K562 treated with DMSO at 1 percent for 24 hours (cell line): Measurements from ENCODE around the gene EEF1AKMT4. TPM values are rescaled to one million over a fixed set of nuclear protein-coding genes. Genes with fewer than 3 reads are reported as not detected.

Experiments
- total RNA-seq: library from RNA; unstranded; fragments of 300-600 nt; gene quantifications from 2 replicates; pipeline ENCODE4 v1.2.3, GENCODE V29; 2022; ENCODE audit warnings: low read depth; ENCODE audit not compliant: insufficient read depth

Gene EEF1AKMT4
- total RNA-seq: 10.4 and 14.7 TPM in 2 replicates

DNA sequence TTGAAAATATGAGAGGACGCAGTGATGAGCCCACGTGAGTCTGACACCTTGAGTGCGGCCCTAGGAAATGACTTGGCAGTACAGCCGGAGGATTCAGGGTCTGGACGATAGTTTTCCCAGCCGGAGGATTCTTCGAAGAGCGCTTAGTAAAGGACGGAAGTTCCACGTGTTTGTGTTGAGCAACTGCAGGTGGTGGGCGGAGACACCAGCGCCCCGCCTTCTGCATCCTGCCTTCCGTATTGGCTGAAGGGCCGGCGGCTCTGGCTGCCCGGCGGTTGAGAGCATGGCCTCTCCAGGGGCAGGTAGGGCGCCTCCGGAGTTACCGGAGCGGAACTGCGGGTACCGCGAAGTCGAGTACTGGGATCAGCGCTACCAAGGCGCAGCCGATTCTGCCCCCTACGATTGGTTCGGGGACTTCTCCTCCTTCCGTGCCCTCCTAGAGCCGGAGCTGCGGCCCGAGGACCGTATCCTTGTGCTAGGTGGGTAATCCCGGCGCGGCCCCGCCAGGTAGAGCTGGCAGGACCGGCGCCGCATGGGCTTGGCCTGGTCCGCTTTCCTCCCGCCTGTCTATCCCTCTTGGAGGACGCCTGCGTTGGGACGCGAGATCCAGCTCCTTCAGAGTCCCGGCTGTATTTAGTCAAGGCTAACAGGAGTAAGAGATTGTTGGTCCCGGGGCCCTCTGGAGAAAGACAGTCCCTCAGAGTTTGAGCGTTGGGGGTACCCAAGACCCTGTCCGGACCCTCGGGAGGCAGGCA, at the start of gene EEF1AKMT4:
EEF1AKMT4 (plus strand) TSS at position 261 of the 755 bp plus-strand sequence; CDS start at position 284, 23 bp downstream.

DNA sequence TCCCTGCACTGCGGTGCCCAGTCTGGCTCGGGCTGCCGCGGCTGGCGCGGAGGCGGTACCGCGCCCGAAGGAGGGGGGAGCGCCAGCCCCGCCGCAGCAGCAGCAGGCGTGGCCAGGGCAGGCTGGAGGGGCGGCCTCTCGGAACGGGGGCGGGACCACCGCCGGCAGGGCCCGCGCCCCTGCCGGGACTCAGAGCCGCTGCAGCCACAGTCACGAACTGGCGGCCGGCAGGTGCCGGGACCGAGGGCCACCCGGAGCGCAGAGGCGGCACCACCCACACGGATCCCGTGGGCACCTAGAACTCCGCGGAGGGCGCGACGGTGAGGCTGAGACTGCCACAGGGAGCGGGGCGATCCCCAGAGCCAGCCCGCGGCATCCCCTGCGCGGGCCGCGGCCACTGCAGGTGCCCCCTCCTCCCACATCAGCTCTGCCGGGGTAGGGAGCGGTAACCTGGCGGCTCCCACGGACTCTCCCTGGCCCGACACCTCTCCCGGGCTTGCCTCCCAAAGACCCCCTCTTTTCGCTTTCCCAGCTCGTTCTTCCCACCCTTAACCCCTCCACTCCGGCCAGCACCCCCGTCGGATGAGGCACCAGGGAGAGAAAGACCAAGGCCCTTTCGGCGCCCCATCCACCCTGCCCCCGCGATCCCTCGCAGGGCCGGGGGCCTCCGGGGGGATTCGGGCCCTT, 19.9 kb upstream of the EEF1AKMT4 start, which contains the start of gene VWA5B2:
VWA5B2 (plus strand) TSS at position 192 of the 687 bp plus-strand sequence. CDS start 944 bp downstream, outside the sequence.

DNA sequence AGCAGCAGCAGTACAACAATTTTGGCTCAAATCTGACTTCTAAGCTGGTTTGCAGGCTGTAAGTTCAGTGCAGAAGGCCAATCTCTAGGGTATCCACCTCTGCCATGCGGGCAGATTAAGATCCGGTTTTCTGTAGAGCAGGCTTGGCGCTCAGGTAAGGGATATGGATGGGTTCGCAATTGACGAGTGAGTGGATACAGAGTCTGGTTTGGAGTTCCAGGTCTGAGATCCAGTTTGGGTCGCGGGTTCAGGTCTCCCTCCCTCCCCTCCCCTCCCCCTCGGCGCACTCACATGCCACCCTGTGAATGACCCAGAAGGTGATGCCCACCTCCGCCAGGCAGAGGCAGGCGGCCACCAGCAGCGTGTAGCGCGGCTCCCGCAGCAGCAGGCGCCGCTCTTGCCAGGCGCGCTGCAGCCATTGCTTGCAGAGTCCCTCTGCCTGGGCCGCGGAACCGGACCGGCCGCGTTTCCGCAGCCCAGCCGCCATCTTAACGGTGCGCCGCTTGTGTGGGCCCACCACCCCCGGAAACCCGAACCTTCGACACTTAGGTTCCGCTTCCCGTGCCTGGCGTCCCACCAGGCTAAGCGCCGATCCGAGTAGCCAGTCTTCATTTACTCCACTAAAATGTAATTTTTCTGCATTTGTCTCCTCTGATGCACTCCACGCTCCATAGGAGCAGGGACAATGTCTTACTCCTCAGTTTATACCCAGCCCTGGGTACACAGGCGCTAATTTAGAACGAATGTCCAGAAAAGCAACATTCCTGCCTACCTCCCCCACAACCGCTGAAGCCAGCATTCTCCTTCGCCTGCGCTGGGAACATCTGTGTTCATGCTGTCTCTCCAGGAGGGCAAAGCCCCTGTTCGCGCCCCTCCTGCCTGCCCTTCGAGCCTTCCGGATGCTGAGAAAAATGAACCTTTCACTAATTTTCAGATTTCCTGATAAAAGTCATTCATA, 739 bp upstream of the EEF1AKMT4 start, which contains the start of gene ALG3:
ALG3 (minus strand) TSS at position 509 of the 958 bp plus-strand sequence; CDS start at position 487, 22 bp downstream.

DNA sequence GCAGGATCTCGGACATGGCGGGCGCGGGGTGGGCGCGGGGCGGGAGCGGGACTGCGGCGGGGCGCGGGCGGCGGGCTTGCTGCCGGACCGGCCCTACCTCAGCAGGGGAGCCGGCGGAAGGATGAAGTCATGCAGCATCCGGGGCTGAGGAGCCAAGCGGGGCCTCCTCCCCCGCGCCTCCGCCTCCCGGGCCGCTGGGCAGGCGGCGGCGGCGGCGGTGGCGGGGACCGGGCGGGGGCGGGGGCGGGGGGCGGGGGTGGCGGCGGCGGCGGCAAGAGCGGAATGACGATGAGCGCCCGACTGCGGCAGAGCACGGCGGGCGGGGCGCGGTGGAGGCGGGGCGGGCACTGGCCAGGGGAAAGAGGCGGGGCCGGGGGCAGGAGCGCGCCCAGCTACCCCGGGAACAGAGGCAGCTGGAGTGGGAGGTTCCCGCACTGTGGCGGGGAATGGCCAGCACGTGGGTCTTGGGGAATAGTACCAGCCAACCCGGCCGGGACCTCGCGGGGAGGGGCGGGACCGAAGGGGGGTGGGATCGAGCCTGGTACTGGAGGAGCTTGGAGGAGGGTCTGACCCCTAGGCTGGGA, 11.9 kb downstream of the EEF1AKMT4 start, which contains the start of gene CAMK2N2:
CAMK2N2 (minus strand) TSS at position 284 of the 584 bp plus-strand sequence; CDS start at position 16, 268 bp downstream.

DNA sequence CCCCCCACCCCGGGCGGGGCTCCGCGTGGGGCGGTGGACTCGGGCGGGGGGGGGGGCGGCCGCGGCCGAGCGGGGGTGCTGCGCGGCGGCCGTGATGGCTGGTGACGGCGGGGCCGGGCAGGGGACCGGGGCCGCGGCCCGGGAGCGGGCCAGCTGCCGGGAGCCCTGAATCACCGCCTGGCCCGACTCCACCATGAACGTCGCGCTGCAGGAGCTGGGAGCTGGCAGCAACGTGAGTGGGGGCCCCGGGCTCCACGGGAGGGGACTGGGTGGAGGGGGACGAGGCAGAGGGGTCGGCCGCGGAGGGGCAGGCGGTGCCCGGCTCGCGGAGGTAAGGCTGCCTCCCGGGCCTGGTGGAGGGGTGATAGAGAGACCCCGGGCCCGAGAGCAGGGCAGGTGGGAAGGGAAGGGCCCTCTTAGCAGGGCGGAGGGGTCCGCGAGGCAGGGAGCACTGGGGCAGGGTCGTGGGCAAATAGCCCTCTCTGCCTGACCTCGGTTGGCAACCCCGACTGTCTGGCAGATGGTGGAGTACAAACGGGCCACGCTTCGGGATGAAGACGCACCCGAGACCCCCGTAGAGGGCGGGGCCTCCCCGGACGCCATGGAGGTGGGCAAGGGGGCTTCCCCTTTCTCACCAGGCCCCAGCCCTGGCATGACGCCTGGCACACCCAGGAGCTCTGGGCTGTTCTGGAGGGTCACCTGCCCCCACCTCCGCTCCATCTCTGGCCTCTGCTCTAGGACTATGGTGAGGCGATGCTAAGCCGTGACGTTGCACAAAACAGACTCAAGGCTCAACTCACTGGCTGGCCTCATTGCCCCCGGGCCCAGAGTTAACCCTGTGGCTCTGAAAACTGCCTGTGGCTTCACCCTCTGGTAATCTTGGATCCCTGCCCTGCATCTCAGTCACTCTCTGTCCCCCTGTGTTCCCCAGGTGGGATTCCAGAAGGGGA, 26.8 kb downstream of the EEF1AKMT4 start, which contains the start of gene ECE2:
ECE2 (plus strand) TSS at position 62 of the 950 bp plus-strand sequence; CDS start at position 194, 132 bp downstream.

DNA sequence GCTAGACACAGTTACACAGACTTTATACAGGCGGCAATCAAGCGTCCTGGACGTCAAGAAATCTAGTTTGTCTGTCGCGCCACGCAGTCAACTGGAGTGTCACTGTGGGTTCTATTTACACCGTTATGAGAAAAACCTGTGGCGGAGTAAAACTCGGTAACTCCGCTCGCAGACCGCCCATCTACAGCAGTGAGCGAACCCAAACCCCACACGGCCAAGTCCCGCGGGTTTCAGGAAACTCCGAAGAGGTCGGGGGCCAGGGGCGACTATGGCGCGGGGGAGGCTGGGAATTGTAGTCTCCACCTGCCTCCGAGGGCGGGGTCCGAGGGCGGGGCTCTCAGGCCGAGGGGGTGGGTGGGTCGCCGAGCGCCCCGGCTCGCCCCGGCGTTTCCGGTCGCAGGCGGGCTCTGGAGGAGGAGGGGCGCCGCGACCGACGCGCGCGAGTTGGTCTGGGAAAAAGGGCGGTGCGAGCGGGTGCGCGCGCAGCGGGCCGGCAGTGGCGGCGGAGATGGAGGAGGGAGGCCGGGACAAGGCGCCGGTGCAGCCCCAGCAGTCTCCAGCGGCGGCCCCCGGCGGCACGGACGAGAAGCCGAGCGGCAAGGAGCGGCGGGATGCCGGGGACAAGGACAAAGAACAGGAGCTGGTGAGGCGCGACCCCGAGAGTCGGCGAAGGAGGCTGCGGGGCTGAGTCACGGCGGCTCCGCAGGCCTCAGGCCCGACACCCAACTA, 49.5 kb downstream of the EEF1AKMT4 start, which contains the start of gene PSMD2:
PSMD2 (plus strand) TSS at position 483 of the 729 bp plus-strand sequence; CDS start at position 509, 26 bp downstream.

Other genes with a start within 250 kb of the EEF1AKMT4 start
- gene ABCC5, start 231.8 kb upstream of the EEF1AKMT4 start, total RNA-seq: 23.2 and 24.0 TPM in 2 replicates
- not detected in 2 replicates for gene HTR3D, start 217.9 kb upstream of the EEF1AKMT4 start, total RNA-seq
- not detected in 2 replicates for gene HTR3C, start 196.6 kb upstream of the EEF1AKMT4 start, total RNA-seq
- gene HTR3E, start 152.6 kb upstream of the EEF1AKMT4 start, total RNA-seq: not detected in 2 replicates
- 54.7 and 56.3 TPM in 2 replicates for gene EIF2B5, start 114.3 kb upstream of the EEF1AKMT4 start, total RNA-seq
- gene DVL3, start 94.3 kb upstream of the EEF1AKMT4 start, total RNA-seq: 60.4 and 65.5 TPM in 2 replicates
- gene AP2M1, start 74.8 kb upstream of the EEF1AKMT4 start, total RNA-seq: 632 and 681 TPM in 2 replicates
- 47.8 and 56.9 TPM in 2 replicates for gene ABCF3, start 63.5 kb upstream of the EEF1AKMT4 start, total RNA-seq
- gene VWA5B2, start 20.1 kb upstream of the EEF1AKMT4 start, total RNA-seq: not detected in 2 replicates
- 77.9 and 79.5 TPM in 2 replicates for gene ALG3, start 710 bp upstream of the EEF1AKMT4 start, total RNA-seq
- 0.43 TPM in 1 of 2 replicates, not detected in the other for gene CAMK2N2, start 11.9 kb downstream of the EEF1AKMT4 start, total RNA-seq
- gene ECE2, start 26.4 kb downstream of the EEF1AKMT4 start, total RNA-seq: not detected in 2 replicates
- 448 and 463 TPM in 2 replicates for gene PSMD2, start 49.6 kb downstream of the EEF1AKMT4 start, total RNA-seq
- 223 and 230 TPM in 2 replicates for gene EIF4G1, start 64.9 kb downstream of the EEF1AKMT4 start, total RNA-seq
- 22.9 and 24.4 TPM in 2 replicates for gene FAM131A, start 87.9 kb downstream of the EEF1AKMT4 start, total RNA-seq
- gene CLCN2, start 111.9 kb downstream of the EEF1AKMT4 start, total RNA-seq: 9.1 and 10.1 TPM in 2 replicates
- gene POLR2H, start 112.0 kb downstream of the EEF1AKMT4 start, total RNA-seq: 93.4 and 94.2 TPM in 2 replicates
- 0.78 and 1.3 TPM in 2 replicates for gene THPO, start 128.5 kb downstream of the EEF1AKMT4 start, total RNA-seq
- gene CHRD, start 130.4 kb downstream of the EEF1AKMT4 start, total RNA-seq: 0.43 and 0.71 TPM in 2 replicates